ENCODE results near the gene CHST11.

CHST11 gene

DNA sequence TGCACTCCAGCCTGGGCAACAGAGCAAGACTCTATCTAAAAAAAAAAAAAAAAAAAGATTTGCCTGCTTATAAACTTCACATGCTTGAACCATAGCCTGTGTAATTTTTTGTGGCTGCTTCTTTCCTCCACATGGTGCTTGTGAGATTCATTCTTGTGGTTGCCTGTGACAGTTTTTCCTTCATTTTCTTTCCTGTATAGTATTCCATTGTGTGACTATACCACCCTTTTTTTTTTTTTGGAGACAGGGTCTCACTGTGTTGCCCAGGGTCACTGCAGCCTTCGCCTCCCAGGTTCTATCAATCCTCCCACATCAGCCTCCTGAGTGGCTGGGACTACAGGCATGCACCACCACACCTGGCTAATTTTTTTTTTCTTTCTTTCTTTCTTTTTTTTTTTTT lies 22.6 kb upstream of the CHST11 start:
- DNase-seq (ENCODE audit: low read depth), result no peak

DNA sequence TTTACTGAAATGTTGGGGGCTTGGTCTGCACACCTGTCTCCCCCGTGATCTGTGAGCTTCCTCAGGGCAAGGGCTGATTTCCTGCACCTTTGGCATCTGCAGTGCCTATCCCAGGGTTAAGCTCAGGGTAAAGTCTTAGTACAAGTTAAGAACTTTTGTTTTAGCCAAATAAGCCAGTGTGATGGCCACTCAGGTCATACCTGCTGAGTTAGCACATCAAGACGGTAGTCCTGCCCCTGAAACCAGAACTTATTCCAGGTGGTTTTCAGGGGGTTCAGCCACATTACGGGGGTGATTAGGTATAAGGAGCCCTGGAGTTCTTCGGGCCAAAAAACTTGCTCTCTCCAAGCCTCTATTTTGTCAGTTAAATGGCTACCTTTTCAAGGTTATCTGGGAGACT lies 21.6 kb upstream of the CHST11 start:
- DNase-seq (ENCODE audit: low read depth), result no peak

DNA sequence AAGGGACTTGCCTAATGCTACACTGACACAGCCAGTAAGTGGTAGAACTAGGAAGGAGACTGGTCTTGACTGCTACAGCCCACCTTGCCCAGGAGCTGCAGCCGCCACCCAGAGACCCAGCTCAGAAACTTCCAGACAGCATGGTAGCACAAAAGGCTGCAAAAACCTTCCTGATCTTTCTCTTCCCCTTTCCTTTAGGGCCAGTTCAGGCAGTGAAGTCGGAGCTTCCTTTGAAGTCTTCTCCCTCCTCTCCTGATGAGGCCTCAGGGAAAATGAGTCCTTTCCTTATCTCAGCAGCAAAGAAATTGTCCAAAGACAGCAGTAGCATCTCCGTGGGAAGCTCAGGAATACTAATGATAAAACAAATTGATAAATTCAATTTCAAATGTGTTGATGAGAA lies 21.0 kb upstream of the CHST11 start:
- DNase-seq (ENCODE audit: low read depth), result no peak

DNA sequence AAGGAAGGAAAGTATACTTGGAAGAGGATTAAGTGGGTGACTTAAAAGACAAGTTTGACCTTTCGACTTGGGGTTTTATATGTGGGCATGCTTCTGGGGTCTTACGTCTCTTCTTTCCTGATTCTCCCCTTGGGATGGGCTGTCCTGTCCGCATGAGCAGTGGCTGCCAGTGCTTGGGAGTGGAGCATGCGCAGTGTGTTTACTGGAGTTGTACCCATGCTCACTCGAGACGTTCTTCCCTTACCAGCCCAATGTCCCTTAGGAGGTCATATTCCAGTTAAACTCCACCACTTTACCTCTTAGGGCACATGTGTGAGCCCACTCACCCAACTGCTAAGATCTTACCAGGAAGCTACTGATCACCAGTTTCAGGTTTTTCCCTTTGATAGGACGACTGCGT lies 20.0 kb upstream of the CHST11 start:
- no peak for DNase-seq (ENCODE audit: low read depth)

DNA sequence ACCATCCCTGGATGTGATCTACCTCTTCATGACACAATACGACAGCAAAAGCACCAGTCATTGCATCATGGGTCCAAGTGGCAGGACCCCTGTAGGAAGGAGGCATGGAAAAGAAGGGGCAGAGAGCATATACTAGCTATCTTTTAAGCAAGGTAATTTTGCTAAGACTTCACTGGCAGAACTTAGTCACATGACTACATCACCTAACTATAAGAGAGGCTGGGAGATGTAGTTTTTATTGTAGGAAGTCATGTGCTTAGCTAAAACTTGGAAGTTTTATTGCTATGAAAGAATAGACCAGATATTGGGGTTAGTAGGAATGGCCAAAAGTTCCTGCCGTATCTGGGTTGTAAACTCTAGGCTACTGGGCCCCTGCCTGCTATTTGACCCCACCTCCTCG lies 18.6 kb upstream of the CHST11 start:
- no peak for DNase-seq (ENCODE audit: low read depth)

DNA sequence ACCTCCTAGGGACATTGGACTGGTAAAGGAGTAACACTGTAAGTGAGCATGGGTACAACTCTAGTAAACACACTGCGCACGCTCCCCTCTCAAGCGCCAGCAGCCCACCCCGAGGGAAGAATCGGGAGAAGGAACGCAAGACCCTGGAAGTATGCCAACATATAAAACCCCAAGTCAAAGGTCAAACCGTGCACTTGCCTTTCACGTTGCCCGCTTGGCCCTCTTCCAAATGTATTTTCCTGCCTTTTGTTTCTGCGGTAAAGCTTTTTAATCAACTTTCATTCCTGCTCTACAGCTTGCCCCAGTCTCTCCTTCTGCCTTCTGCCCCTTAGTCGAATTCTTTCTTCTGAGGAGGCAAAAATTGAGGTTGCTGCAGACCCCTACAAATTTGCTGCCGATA lies 17.6 kb upstream of the CHST11 start:
- no peak for DNase-seq (ENCODE audit: low read depth)

DNA sequence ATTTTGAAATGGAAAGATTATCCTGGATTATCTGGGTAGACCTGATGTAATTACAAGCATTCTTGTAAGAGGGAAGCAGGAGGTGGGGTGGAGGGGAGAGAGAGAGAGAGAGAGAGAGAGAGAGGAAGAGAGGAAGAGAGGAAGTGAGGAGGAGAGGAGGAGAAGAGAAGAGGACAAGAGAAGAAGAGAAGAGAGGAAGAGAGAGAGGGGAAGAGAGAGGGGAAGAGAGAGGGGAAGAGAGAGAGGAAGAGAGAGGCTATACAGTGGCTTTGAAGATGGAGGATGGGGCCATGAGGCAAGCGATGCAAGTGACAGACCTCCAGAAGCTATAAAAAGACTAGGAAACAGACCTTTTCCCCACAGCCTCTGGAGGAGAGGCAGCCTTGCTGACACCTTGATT lies 13.7 kb upstream of the CHST11 start:
- DNase-seq (ENCODE audit: low read depth), result no peak

DNA sequence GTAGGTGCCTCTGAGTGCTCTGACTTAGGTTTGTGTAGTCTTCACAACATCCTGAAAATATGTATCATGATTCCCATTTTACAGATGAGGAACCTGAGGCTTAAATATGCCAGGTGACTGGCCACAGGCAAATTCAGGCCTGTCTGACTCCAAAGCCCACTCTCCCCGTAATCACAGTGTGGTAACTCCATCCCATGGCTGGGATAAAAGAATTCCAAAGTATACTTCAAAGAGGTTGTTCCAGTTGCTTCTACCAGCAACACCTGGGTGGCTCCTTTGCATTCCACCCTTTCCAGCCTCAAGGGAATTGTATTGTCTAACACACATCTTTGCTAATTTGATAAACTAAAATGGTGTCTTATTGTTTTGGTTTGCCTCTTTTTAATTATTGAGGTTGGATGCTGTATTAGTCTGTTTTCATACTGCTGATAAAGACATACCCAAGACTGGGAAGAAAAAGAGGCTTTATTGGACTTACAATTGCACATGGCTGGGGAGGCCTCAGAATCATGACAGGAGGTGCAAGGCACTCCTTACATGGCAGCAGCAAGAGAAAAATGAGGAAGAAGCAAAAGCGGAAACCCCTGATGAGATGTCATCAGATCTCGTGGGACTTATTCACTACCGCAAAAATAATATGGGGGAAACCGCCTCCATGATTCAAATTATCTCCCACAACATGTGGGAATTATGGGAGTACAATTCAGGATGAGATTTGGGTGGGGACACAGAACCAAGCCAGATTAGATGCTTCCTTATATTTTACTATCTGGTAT lies 9.9 kb upstream of the CHST11 start:
- DNase-seq (ENCODE audit: low read depth), result no peak

DNA sequence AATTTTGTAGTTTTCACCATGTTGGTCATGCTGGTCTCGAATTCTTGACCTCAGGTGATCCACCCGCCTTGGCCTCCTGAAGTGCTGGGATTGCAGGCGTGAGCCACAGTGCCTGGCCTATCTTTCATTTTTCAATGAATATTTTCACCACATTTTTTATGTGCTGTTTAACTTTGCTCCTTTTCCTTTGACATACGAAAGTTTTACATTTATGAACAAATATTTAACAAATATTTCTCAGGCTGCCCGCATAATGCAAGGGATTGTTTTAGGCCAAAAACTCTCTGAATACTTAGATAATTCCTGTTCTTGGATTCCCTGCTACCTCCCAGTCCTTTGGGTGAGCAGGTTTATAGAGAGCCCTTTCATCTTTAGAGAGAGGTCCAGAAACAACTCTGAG lies 8.7 kb upstream of the CHST11 start:
- DNase-seq (ENCODE audit: low read depth), result no peak

DNA sequence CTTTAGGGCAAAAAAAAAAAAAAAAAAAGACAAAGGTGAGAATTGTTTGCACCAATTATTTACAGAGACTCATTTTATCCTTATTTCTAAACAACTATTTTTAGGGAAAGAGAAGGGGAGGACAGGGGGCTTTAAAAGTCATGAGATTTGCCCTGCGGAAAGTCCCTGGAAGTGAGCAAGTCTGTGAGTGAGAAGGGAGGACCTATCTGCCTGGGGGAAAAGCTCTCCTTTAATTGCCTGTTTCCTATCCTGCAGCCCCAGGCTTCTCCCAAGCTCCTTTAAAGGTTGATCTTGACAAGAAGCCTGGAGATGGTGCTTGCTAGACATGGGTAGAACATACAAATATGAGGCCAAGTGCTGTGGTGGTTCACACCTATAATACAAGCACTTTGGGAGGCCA lies 8.3 kb upstream of the CHST11 start:
- no peak for DNase-seq (ENCODE audit: low read depth)

DNA sequence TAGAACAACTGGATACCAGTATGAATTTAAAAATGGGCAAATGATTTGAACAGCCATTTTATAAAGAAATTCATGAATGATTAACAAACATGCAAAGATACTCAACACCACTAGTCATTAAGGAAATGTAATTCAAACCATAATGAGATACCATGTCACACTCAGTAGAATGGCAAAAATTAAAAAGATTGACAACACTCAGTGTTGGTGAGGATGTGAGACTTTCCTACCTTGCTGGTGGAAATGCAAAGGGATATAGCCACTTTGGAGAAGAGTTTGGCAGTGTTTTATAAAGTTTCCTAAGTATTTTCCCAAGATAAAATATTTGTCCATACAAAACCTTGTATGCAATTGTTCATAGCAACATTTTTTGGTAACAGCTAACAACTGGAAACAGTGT lies 6.0 kb upstream of the CHST11 start:
- DNase-seq (ENCODE audit: low read depth), result no peak

DNA sequence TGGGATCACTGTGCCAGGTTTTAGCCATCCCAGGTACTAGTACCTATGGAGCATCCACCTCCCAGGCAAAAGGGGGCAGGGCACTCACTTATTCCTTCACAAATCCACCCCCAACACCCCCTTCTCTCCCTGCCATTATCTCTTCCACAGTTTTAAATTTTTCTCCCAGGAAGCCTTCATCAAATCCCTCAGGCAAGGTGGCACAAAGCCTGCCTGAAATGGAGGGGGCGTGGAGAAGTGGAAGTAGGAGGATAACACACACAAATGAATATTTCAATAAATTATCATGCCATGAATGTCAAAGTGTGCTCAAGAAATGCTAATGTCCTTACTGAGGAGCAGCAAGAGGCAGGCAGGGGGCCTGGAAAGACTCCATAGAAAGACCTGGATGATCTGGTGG lies 4.7 kb upstream of the CHST11 start:
- no peak for DNase-seq (ENCODE audit: low read depth)

DNA sequence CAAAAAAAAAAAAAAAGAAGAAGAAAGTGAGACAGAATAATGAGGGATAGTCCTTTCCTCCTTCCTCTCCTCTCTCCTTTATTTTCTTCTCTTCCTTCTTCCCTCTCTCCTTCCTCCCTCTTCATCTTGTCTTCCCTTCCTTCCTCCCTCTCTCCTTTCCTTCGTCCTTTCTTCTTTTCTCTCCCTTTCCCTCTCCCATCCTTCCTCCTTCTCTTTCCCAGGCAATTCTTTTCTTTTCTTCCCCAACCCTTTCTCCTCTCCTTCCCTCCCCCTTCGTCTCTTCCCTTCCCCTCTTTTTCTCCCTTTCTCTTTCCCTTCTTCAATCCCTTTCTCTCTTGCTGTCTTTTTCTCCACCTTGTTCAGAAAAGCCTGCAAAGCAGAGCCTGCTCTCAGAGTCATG lies 3.6 kb upstream of the CHST11 start:
- DNase-seq (ENCODE audit: low read depth), result no peak

DNA sequence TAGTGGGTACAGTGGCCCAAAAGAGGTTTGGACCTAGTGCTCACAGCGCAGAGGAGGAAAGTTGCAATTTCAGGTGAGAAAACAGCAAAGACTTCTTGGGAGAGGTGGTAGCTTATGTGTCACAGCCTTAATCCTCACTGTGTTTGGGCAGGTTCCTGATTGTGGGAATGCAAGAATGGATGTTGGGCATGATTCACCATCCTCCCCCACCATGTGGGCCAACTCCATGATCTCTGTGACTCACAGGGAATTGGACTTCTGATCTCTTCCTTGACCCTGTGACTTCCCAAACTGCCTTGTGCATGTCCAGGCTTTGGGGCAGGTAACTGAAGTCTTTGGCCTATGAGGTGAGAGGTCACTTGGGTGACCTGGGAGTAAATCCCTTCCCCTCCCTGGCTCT lies 1.8 kb upstream of the CHST11 start:
- no peak for DNase-seq (ENCODE audit: low read depth)

DNA sequence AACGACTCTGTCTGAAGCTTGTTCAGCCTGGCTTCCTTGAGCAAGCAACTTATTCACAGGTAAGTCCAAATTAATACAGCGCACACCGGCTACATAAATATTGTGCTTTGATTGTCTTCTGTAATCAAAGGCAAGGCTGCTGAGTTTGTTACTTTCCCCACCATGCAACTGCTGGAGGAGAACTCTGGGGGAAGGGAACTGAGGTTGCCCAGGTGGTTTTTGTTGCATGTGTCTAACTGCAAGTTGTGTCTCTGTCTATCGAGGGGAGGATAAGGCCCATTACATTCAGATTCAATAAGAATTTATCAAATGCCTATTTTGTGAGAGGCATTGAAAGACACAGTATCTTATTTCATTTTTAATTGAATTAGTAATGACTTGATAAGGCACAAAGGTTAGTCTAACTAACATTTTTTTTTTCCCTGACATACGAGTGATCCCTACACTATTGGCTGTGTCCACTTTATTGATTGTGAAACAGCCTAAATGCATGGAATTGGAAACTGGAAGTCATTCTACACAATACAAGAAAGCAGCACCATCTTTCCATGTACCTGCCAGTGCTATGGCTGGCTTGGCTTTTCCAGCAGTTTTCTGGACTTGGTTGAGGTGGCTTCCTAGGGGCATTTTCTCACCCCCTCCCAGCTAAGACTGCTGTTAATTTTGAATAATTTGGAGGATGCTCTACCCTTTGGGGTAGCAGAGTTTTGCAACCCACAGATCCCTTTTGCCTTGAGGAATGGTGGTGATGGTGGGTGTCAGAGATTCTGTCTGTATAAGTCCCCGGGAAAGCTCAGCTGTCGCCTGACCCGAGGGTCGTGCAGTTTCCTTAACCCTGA lies 951 bp upstream of the CHST11 start:
- no peak for DNase-seq (ENCODE audit: low read depth)

DNA sequence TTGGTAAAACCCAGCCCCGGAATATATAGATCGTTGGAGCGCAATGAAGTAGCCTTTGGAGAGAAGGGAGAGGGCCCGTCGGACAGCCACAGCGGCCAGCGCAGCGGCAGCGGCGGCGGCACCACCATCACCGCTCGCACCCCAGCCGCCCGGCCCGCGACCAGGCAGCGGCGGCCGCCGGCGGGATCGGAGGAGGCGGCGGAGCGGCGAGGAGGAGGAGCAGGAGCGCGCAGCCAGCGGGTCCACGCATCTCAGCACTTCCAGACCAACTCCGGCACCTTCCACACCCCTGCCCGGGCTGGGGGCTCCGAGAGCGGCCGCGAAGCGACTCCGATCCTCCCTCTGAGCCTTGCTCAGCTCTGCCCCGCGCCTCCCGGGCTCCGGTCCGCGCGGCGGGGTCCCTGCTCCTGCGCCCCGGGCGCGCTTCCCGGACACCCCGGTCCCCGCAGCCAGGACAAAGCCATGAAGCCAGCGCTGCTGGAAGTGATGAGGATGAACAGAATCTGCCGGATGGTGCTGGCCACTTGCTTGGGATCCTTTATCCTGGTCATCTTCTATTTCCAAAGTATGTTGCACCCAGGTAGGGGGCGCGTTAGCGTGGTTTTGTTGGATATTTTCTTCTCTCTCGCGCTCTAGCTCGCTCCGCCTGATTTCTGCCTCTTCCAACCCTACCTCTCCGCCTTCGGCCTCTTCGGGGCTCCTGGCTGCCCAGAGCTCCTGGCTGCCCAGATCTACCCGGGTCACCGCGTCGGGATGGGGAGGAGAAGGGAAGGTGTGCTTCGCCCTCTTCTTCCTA lies 400 bp downstream of the CHST11 start:
- no peak for DNase-seq (ENCODE audit: low read depth)

DNA sequence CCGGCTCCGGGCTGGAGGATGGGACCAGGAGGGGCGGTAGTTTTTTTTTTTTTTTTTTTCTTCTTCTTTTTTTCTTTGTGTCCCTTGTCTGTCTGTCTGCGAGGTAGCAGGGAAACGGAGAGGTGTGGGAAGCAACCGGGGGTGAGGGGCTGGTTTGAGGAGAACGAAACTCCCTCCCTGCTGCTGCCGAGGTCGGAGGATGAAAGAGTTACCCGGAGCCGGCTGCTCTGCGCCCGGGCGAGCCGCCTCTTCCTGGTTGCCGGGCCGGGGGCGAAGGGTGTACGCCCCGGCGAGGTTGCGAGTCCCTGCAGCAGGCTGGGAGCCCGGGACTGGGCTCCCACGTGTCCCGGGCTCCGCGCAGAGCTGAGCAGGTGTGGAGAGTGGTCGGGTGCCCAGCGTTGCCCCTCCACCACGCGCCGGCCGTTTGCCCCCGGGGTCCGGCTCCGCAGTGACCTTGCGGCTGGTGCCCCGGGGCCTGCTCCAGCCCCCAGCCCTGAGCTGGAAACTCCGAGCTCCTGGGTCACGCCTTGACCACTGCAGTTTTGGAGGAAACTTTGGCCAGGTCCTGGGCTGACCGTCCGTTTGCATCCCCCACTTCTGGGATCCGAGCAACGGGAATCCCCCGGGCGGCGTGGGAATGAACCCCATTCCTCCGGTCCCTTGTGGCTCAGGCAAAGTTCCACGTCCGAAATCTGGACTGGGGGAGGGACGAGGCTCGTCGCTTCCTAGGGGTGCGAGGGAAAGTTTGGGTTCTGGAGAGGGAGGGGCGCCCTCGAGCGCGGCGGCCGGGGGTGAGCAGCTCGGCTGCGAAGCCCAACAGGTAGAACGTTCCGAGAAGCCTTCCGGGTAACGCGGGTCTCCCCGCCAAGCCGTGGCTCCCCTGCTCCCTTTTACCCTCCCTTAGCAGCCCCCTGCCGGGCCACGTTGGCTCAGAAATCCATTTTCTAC lies 1.3 kb downstream of the CHST11 start:
- DNase-seq (ENCODE audit: low read depth), result no peak

DNA sequence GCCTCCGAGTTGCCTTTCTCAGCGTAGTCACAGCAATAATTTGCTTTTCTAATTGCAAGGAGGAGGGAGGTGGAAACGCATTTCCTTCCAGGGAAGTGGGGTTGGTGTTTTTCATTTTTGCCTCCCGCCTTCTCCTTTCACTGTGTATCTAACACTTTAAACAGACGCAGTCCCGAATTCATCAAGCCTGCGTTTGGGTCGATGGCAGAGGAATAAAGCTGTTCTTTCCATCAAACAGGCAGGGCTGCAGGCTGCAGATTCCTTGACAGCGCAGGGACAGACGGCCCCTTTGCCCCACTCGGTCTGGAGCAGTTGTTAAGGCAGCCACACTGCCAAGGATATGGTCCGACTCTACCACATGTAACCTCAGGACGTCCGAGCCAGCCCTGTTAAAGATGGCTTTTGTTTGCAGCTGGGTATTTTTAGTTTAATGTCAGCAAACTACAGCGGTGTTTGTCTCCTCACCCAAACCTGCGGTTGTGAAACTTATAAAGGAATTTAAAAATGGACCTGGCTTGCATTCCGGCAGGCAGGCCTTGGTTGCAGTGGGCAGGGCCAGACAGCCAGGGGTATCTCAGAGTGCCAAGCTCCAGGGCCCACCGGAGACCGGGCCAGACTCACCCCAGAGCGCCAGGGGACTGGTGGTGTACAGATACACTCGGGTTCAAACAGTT lies 2.1 kb downstream of the CHST11 start:
- DNase-seq (ENCODE audit: low read depth), result no peak

DNA sequence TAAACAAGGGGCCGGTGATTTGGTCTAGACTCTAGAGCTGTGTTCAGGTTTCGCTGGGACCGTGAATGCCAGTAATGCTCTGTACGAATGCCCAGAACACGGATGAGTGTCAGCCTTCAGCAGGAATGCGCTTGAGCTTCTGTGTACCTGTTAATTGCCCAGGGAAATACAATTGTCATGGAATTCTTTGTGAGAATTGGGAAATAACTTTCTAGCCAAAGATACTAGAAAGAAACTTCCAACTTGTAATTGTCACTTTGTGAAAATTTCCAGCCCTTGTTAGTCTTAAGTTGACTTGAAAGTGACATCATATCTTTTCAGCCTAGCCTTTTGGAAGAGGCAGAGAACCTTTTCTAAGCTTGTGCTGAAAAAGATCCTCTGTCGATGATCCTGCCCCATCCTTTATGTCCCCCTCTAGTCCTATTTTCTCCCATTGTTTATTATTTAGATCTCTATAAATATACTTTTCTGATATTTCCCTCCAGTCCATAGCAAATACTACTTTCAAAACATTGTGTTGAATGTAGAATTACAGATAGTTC lies 2.7 kb downstream of the CHST11 start:
- no peak for DNase-seq (ENCODE audit: low read depth)

DNA sequence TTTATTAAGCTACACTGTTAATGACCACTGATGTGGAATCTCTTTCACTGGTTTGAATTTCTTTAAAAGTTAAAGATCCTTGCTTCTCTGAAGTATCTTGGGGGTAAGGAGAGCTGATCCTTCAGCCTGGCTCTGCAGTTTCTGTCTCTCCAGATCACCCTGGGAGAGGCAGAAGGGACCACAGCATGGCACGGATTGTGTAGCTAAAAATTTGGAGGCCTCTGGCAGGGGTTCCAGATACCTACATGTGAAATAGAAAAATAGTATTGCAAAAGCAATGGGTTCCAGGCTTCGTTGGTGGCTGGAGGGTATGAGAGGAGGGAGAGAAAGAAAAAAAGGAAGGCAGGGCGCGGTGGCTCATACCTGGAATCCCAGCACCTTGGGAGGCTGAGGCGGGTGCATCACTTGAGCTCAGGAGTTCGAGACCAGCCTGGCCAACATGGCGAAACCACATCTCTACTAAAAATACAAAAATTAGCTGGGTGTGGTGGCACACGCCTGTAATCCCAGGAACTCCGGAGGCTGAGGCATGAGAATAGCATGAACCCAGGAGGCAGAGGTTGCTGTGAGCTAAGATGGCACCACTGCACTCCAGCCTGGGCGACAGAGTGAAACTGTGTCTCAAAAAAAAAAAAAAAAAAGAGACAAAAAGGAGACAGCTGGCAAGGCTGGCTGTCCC lies 3.4 kb downstream of the CHST11 start:
- DNase-seq (ENCODE audit: low read depth), result no peak
